ENCODE results near the gene ETFBKMT. TPM values are rescaled to one million over a fixed set of nuclear protein-coding genes. Genes with fewer than 3 reads are reported as not detected.

Gene ETFBKMT
- total and polyA plus RNA-seq, 2 of the 13 experiments (the other 11 are each of a cell fraction or from before 2014, with no cell fraction given): 0.62 to 0.93 TPM

GRCh38 chr12:31662176-31662849, 2.8 kb downstream of the ETFBKMT start:
- Histone ChIP-seq H3K4me3 (replicated peaks in 1 of 3; ENCODE audit: insufficient read depth in 1 of 3, low read depth in 2 of 3, low read length in 3 of 3) (no peak overlapping the region), H3K27me3 (ENCODE audit: control insufficient read depth in 1 of 2, insufficient read depth in 2 of 2, low read length in 2 of 2) (no peaks in the 10 kb centered on the region; a peak in 2 of 5 replicates), H3K4me2 (ENCODE audit: low read depth, low read length) (no peak overlapping the region), H4K20me1 (ENCODE audit: insufficient read depth, low read length) (no peaks in the 10 kb centered on the region), H3K79me2 (ENCODE audit: insufficient read depth, low read length) (no peaks in the 10 kb centered on the region), H2AFZ (ENCODE audit: low read length) (no peak overlapping the region), H3K4me1 (ENCODE audit: insufficient read depth, low read length) (peaks cover 24% of the 10 kb centered on the region), H3K27ac (ENCODE audit: extremely low read length, insufficient read depth, low read length) (no peak overlapping the region), H3K36me3 (replicated peaks in 1 of 2; ENCODE audit: control insufficient read depth in 1 of 2, insufficient read depth in 2 of 2, low read length in 2 of 2) (no peaks in the 10 kb centered on the region), H3K9ac (ENCODE audit: insufficient read depth, low read depth, low read length) (no peak overlapping the region), H3K9me3 (ENCODE audit: low read length) (peaks cover 10% of the 10 kb centered on the region; the same call in 1 of the 2 replicates)
- BruUV-seq (replicated peaks): no TSS peak
- no peak for ATAC-seq
- POLR2A ChIA-PET: no interaction called here
- no peak for DNase-seq (ENCODE audit: low spot score)
- intact Hi-C loops (cut with micrococcal nuclease; ENCODE audit: unreplicated experiment) (no loop called here), in situ Hi-C loops (cut with HindIII; ENCODE audit: extremely low pct_ligation_motif_present, low pct_unique_long_range_greater_than_20kb) (loop anchor here (25.0 kb wide), 1 partner anchor 1000 kb away; no protein-coding TSS in a partner anchor)
- TF ChIP-seq HES4 (CRISPR knock-in tag; IDR thresholded peaks at IDR 0.05; ENCODE audit: borderline replicate concordance): no peak
- no peak for TF ChIP-seq MLLT10 (CRISPR knock-in tag; IDR thresholded peaks at IDR 0.05)
- TF ChIP-seq ZNF773 (CRISPR knock-in tag; IDR thresholded peaks at IDR 0.05; ENCODE audit: borderline replicate concordance): no peak
- TF ChIP-seq DNMT1 (CRISPR knock-in tag; IDR thresholded peaks at IDR 0.05): no peak
- TF ChIP-seq PITX1 (CRISPR knock-in tag; IDR thresholded peaks at IDR 0.05): no peak
- TF ChIP-seq ZNF30 (CRISPR knock-in tag; IDR thresholded peaks at IDR 0.05): no peak
- peak; percentile 21; the same call in 1 of the 2 replicates for TF ChIP-seq ZNF121 (CRISPR knock-in tag; IDR thresholded peaks at IDR 0.05)
- peak; percentile 43; the same call in 1 of the 2 replicates for TF ChIP-seq CEBPB (IDR thresholded peaks at IDR 0.05; ENCODE audit: borderline replicate concordance, low read depth, low read length)
- TF ChIP-seq PRMT3 (CRISPR knock-in tag; IDR thresholded peaks at IDR 0.05; ENCODE audit: borderline replicate concordance, low read depth): no peak
- TF ChIP-seq ZIK1 (CRISPR knock-in tag; IDR thresholded peaks at IDR 0.05; ENCODE audit: borderline replicate concordance, low read depth): no peak
- CTCF ChIA-PET (ENCODE audit: low intra/inter-chr PET ratio, low total read pairs): no interaction called here
- WGBS (ENCODE audit: low lambda C conversion rate): 82% methylated on average over 5 of the region's 6 CpGs
- no peak for FAIRE-seq
